Cortex of kidney (tissue), 1 donor: ENCODE measurements around the gene FAM229A.

Experiments used
- DNase-seq: peaks from one replicate; lab custom pipeline; 2025; lab: John Stamatoyannopoulos, UW

Gene FAM229A

DNA sequence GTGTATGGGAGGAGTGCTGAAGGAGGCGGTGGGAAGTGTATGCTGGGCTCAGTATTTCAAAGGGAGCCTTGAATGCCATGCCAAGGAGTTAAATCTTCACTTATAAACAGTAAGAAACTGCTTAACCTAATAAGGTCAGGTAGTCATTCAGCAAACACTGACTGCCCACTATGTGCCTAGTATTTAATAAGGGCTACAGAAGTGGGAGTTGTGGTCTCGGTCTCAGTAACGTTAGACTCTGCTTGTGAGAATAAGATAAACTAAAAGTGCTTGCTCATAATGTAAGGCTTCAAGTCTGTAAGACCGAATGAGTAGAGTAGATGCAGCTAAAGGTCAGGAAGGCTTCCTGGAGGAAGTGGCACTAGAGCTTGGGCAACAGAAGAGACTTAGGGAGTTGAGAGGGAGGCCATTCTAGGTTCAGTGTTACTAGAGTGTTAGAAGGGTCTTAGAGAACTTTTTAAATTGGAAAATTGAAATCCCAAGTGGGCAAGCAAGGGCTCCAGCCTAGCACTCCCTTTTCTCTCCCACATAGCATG lies 32.3 kb downstream of the FAM229A start:
- no peak for DNase-seq

DNA sequence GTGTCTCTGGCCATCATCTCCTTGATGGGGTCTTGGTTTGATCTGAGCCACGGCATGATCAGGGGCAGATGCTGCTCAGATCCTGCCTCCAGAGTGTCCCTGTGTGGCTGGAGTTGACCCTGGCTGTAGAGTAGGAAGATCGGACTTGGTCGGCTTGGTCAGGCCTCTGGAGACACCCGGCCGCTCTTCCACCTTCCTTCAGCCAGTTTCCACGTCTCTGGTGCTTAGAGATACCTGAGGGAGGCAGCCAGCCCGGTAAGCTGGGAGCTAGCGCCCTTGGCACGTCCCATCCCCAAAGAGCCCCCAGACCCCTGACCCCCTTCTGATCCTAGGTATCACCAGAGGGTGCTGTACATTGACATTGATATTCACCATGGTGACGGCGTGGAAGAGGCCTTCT lies 35.1 kb downstream of the FAM229A start:
- no peak for DNase-seq

DNA sequence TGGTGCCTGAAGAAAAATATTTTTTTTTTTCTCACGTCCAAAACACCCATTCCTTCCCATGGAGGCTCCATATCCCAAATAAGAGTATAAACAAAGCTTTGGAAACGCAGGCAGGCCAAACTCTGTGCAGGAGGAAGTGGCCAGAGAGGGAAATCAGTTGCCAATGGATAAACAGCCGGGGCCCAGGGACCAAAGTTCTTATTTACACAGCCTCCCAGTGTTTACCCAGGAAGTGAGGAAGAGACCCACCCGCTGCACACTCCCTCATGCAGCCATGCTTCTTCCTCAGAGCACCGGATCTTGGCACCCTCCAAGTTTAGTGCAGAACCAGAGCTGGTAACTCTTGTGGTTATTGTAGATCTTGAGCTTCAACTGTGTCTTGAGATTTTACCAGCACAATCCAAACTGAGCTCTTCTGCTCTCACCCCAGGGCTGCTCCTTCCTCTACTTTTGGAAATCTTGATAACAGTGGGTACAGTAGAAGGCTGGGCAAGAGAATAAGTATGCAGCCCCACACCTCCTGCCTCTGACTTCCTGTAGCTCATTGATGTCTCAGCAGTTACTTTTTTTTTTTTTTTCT lies 40.5 kb downstream of the FAM229A start:
- no peak for DNase-seq

DNA sequence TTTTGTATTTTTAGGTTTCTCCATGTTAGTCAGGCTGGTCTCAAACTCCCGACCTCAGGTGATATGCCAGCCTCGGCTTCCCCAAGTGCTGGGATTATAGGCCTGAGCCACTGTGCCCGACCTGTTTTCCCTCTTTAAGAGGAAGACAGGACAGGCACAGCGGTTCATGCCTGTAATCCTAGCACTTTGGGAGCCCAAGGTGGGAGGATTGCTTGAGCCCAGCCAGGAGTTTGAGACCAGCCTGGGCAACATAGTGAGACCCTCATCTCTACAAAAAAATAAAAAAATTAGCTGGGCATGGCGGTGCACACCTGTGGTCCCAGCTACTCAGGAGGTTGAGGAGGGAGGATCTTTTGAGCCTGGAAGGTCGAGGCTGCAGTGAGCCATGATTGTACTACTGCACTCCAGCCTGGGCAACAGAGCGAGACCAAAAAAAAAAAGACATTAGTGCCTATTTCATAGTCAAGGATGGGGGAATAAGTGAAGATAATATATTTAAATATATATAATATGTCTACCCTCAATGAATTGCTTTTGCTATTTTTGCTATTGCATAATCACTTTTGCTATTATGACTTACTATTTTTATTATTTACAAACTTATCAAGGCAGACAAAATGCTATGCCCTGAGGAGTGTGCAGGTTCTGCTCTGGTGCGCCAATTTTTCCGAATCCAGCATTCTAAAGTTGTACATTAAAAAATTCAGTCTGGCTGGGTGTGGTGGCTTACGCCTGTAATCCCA lies 44.0 kb downstream of the FAM229A start:
- no peak for DNase-seq

DNA sequence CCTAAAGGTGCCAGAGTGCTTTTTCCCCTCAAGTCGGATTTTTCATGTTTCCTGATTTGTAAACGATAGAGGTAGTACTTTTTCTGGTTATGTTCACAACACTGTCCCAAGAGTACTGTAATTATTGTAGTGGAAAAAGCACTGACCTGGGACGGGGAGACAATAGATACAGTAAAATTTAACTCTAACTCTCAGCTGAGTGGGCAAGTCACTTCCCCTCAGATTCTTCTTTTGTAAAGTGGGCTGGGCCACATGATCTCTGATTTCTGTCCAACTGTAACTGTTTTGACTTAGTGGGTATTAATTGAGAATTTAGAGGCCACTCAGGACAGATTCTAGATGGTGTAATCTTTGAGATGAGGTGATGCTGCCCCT lies 45.4 kb downstream of the FAM229A start:
- DNase-seq, result no peak

DNA sequence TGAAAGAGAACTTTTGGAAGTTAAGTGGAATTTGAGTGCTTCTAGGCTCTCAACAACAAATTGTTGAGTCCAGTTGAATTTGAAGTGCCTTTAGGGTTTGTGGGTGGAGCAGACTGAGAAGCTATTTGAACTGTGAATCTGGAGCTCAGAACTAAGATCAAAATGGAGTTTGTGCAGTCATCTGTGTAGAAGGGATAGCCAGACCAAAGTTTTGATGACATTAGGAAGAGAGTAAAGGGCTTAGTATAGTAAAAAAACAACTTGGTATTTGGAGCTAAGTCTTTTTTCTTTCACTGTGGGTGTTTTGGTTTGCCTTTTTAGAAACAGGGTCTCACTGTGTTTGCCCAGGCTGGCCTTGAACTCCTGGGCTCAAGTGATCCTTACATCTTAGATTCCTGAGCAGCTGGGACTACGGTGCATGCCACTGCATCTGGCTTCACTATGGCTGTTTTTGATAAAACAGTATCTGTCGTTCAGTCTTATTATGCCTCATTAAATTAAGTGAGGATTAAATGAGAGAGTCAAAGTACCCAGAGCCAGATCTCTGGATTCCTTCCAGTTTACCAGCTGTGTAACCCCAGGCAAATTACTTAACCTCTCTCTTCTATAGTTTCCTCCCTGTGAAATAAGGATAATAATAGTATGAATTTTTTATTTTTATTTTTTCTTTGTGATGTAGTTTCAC lies 50.4 kb downstream of the FAM229A start:
- DNase-seq, result no peak
